K562 (cell line): Measurements from ENCODE around the gene ZNF337. TPM values are rescaled to one million over a fixed set of nuclear protein-coding genes. Genes with fewer than 3 reads are reported as not detected.

Experiments
- ATAC-seq: fragments of 200-7000 bp; cut with Tn5 transposase; 3 replicates; pipeline ENCODE4 v1.9.1; 2020; ENCODE audit warnings: moderate library complexity
- BruUV-seq: library from RNA; stranded (reverse); fragments of 400-500 nt; replicated peaks from 2 replicates; lab custom pipeline; 2021; lab: Mats Ljungman, UMichigan
- CTCF ChIA-PET: fragments of 300-600 bp; formaldehyde crosslinking; extraction: SDS; loops from one replicate; lab custom pipeline; 2021; ENCODE audit warnings: low intra/inter-chr PET ratio; lab: Yijun Ruan, JAX
- POLR2A ChIA-PET: fragments of 300-600, 350-650 bp; sonication (Branson Sonifier 250); formaldehyde crosslinking; extraction: SDS; loops from one replicate; lab custom pipeline; 2021; ENCODE audit warnings: antibody characterized with exemption, inconsistent platforms; lab: Yijun Ruan, JAX
- DNase-seq, 4 experiments: peaks; one replicate each; pipeline versions ENCODE4 v3.0.0 to v3.0.0-alpha.2; 2011 to 2018; ENCODE audit warnings: low spot score in 3 of 4, mixed read lengths in 3 of 4; ENCODE audit errors: extremely low read depth in 1 of 4
- FAIRE-seq: peaks from 2 replicates; lab custom pipeline; 2011; peaks lifted over from hg19 to GRCh38; lab: Jason Lieb, UNC
- H2AFZ ChIP-seq: 2 replicates; pipeline ENCODE4 v1.6.0; 2011; ENCODE audit warnings: low read depth, low read length, control low read depth, inconsistent platforms
- H3K27ac ChIP-seq: fragments of 200-600 bp; 3 replicates; pipeline ENCODE4 v1.8.0; 2011; ENCODE audit warnings: low read depth, mild to moderate bottlenecking, control low read depth, inconsistent platforms, low read length, moderate library complexity, mixed read lengths; ENCODE audit errors: extremely low read depth
- H3K27me3 ChIP-seq, 2 experiments: fragments of 300-600 bp in 1 of 2; 2 replicates in 1 of 2; 3 replicates in 1 of 2; pipeline versions ENCODE4 v1.6.0 to v1.8.0; 2011; ENCODE audit warnings: inconsistent platforms in 2 of 2, low read length in 2 of 2, mild to moderate bottlenecking in 1 of 2, mixed read lengths in 1 of 2, moderate library complexity in 1 of 2; ENCODE audit not compliant: control insufficient read depth in 2 of 2, insufficient read depth in 2 of 2
- H3K36me3 ChIP-seq: fragments of 300-600 bp; 3 replicates; pipeline ENCODE4 v1.8.0; 2011; ENCODE audit warnings: mild to moderate bottlenecking, low read length, inconsistent platforms; ENCODE audit not compliant: control insufficient read depth, insufficient read depth
- H3K4me1 ChIP-seq, 2 experiments: fragments of 200-600 bp in 1 of 2; replicated peaks in 1 of 2; 2 replicates in 1 of 2; 3 replicates in 1 of 2; pipeline versions ENCODE4 v1.5.1 to v1.8.0; 2011; ENCODE audit warnings: inconsistent platforms in 2 of 2, low read length in 2 of 2, mild to moderate bottlenecking in 1 of 2, mixed read lengths in 1 of 2, moderate library complexity in 1 of 2; ENCODE audit not compliant: control insufficient read depth in 2 of 2, insufficient read depth in 2 of 2
- H3K4me2 ChIP-seq: 2 replicates; pipeline ENCODE4 v1.6.1; 2011; ENCODE audit warnings: low read length, control low read depth, inconsistent platforms, mixed read lengths; ENCODE audit not compliant: insufficient read depth
- H3K4me3 ChIP-seq: fragments of 200-600 bp; sonication (generic), shearing (Covaris generic); 2 replicates; pipeline ENCODE4 v1.5.1; 2016; ENCODE audit warnings: control low read depth, inconsistent platforms
- H3K79me2 ChIP-seq: fragments of 200-600 bp; 3 replicates; pipeline ENCODE4 v1.8.0; 2011; ENCODE audit warnings: low read length, inconsistent platforms; ENCODE audit not compliant: control insufficient read depth, insufficient read depth
- H3K9ac ChIP-seq, 2 experiments: 2 replicates each; pipeline versions ENCODE4 v1.6.0 to v1.6.1; 2011; ENCODE audit warnings: low read depth in 2 of 2, low read length in 2 of 2, control low read depth in 1 of 2, inconsistent platforms in 1 of 2, mild to moderate bottlenecking in 1 of 2, mixed read lengths in 1 of 2; ENCODE audit not compliant: insufficient read depth in 1 of 2
- H3K9me1 ChIP-seq: one replicate; pipeline ENCODE4 v1.6.0; 2011; ENCODE audit warnings: inconsistent platforms, mild to moderate bottlenecking, low read length, moderate library complexity; ENCODE audit not compliant: control insufficient read depth, insufficient read depth
- H3K9me3 ChIP-seq: replicated peaks from 2 replicates; pipeline ENCODE4 v1.5.1; 2011; ENCODE audit warnings: low read depth, low read length, inconsistent platforms; ENCODE audit not compliant: control insufficient read depth, insufficient read depth
- H4K20me1 ChIP-seq: replicated peaks from 2 replicates; pipeline ENCODE4 v1.6.1; 2011; ENCODE audit warnings: low read length, inconsistent platforms, mixed read lengths; ENCODE audit not compliant: control insufficient read depth, insufficient read depth
- EGR1 ChIP-seq: fragments of 450-650 bp; conservative IDR thresholded peaks from 2 replicates; pipeline ENCODE4 v1.6.1; 2017; ENCODE audit warnings: mild to moderate bottlenecking
- ELF1 ChIP-seq: fragments of 200-800 bp; sonication (Bioruptor generic); IDR thresholded peaks from 2 replicates; pipeline ENCODE4 v1.6.1; 2016; ENCODE audit warnings: missing genetic modification characterization, missing compliant biosample characterization
- NBN ChIP-seq: fragments of 450-650 bp; IDR thresholded peaks from 2 replicates; pipeline ENCODE4 v1.6.1; 2016; ENCODE audit warnings: low read depth, mild to moderate bottlenecking
- NCOR1 ChIP-seq: fragments of 450-650 bp; IDR thresholded peaks from 2 replicates; pipeline ENCODE4 v1.6.1; 2016; ENCODE audit warnings: mild to moderate bottlenecking, moderate library complexity
- NR2C2 ChIP-seq, 2 experiments: fragments of 200-800 bp in 1 of 2; sonication (Bioruptor generic) in 1 of 2; sonication (generic) in 1 of 2; formaldehyde crosslinking in 1 of 2; IDR thresholded peaks; 2 replicates each; pipeline versions ENCODE4 v1.6.1 to v1.8.0; 2016 to 2022; ENCODE audit warnings: mild to moderate bottlenecking in 1 of 2, missing compliant biosample characterization in 1 of 2, missing genetic modification characterization in 1 of 2, missing genetic modification reagents in 1 of 2
- POLR2H ChIP-seq: IDR thresholded peaks from 2 replicates; pipeline ENCODE4 v1.6.1; 2016; ENCODE audit warnings: missing genetic modification characterization, low read depth, mild to moderate bottlenecking, control low read depth, missing compliant biosample characterization, moderate library complexity
- TRIM28 ChIP-seq: fragments of 450-650 bp; IDR thresholded peaks from 2 replicates; pipeline ENCODE4 v1.6.1; 2017
- ZKSCAN8 ChIP-seq: fragments of 200-800 bp; sonication (Bioruptor generic); IDR thresholded peaks from 2 replicates; pipeline ENCODE4 v1.6.1; 2016; ENCODE audit warnings: missing genetic modification characterization, missing compliant biosample characterization
- ZNF175 ChIP-seq: fragments of 200-800 bp; sonication (Bioruptor generic); IDR thresholded peaks from 2 replicates; pipeline ENCODE4 v1.6.1; 2016; ENCODE audit warnings: low read depth, mild to moderate bottlenecking, missing genetic modification characterization, missing compliant biosample characterization
- ZNF408 ChIP-seq: fragments of 250-450 bp; sonication (Bioruptor Pico); IDR thresholded peaks from 2 replicates; pipeline ENCODE4 v1.4.0; 2020; ENCODE audit warnings: low read depth, mild to moderate bottlenecking, moderate library complexity
- ZNF507 ChIP-seq: conservative IDR thresholded peaks from 2 replicates; pipeline ENCODE4 v1.6.1; 2017; ENCODE audit warnings: missing genetic modification characterization, missing compliant biosample characterization
- ZNF512 ChIP-seq: IDR thresholded peaks from 2 replicates; pipeline ENCODE4 v1.6.1; 2016; ENCODE audit warnings: missing genetic modification characterization, missing compliant biosample characterization
- WGBS: fragments of 100-300 bp; shearing (Covaris generic); methylation state at CpG from one replicate; pipeline ENCODE4 v1.1.6; 2016; ENCODE audit warnings: low coverage, mixed read lengths; ENCODE audit not compliant: insufficient coverage; ENCODE audit errors: missing lambda C conversion rate; 5-methylcytosine and 5-hydroxymethylcytosine counted together
- in situ Hi-C: fragments of 300-500 bp; cut with MboI; formaldehyde crosslinking; loops from 4 replicates; pipeline ENCODE4 v1.15.0; 2018; ENCODE audit warnings: inconsistent platforms, mixed read lengths
- intact Hi-C: fragments of 100-400 bp; cut with micrococcal nuclease; formaldehyde crosslinking; loops from 2 replicates; pipeline ENCODE4 v1.14.2; 2022
- polyA plus RNA-seq, 8 experiments: library from polyadenylated mRNA; depleted of rRNA in 4 of 8; stranded (reverse) in 5 of 8; unstranded in 3 of 8; fragments of >200 nt; fragmentation: Nextera tagmentation in 2 of 8; fragmentation: Illumina TruSeq in 1 of 8; extraction: Ambion mirVana in 2 of 8; extraction: Trizol in 1 of 8; gene quantifications; 2 replicates each; pipeline versions ENCODE4 v1.2.1 to v1.2.3, GENCODE V29; 2011 to 2014; ENCODE audit warnings: inconsistent platforms in 1 of 8, missing spikeins in 1 of 8
- total RNA-seq, 7 experiments: library from RNA; depleted of rRNA in 6 of 7; stranded (reverse); fragments of >200 nt in 6 of 7; fragmentation: Illumina TruSeq in 2 of 7; extraction: Trizol in 2 of 7; gene quantifications; 2 replicates each; pipeline versions ENCODE4 v1.2.1 to v1.2.3, GENCODE V29; 2011 to 2021; ENCODE audit warnings: low replicate concordance in 1 of 7

ZNF337 gene
- total and polyA plus RNA-seq, 9 of the 15 experiments (the other 6 are each of a cell fraction or from before 2014, with no cell fraction given) = 0.25 to 5.6 (median 3.5) TPM

- intact Hi-C loops = loop anchor here (5.0 kb wide), 1 partner anchor 75 kb away; the partner anchor contains the start of gene NANP
- no peak for ATAC-seq
- TF ChIP-seq ZNF175 (peak; percentile 0; the same call in 1 of the 2 replicates), EGR1 (no peak), NR2C2 (CRISPR knock-in tag; IDR thresholded peaks at IDR 0.05) (no peak), NR2C2 (tag; IDR thresholded peaks at IDR 0.05) (peak; percentile 84), ZNF408 (CRISPR knock-in tag) (no peak), ZKSCAN8 (no peak), NCOR1 (no peak), ELF1 (tag) (0 out of 2 replicates have a peak, but pooled peaks have one; percentile 7), ZNF507 (no peak), POLR2H (tag) (0 out of 2 replicates have a peak, but pooled peaks have one; percentile 56), ZNF512 (tag) (peak; percentile 70), NBN (0 out of 2 replicates have a peak, but pooled peaks have one; percentile 39), TRIM28 (no peak)
- peak overlapping the region; percentile 97 for H2AFZ ChIP-seq
- no peaks in the 10 kb centered on the region; the same call in 1 of the 2 replicates for H3K9me3 ChIP-seq
- no peak for FAIRE-seq
- H3K27ac ChIP-seq = no peak overlapping the region; the same call in 2 of the 3 replicates
- peak overlapping the region; percentile 76 for H3K4me3 ChIP-seq
- 0% methylated on average over 3 of the region's 3 CpGs for WGBS
- H3K36me3 ChIP-seq = no peaks in the 10 kb centered on the region
- H4K20me1 ChIP-seq = no peaks in the 10 kb centered on the region
- CTCF ChIA-PET = no interaction called here
- H3K4me1 ChIP-seq = peaks cover 0 to 7% of the 10 kb centered on the region in 2 experiments; a peak in 1 of 5 replicates
- in situ Hi-C loops = no loop called here
- H3K9ac ChIP-seq = peak overlapping the region; percentile 65 to 93; a peak in 3 of 4 replicates
- peak overlapping the region; percentile 81; the same call in 1 of the 2 replicates for H3K4me2 ChIP-seq
- peaks cover 10% of the 10 kb centered on the region for H3K79me2 ChIP-seq
- H3K9me1 ChIP-seq = no peaks in the 10 kb centered on the region
- DNase-seq = no peak
- BruUV-seq = TSS peak; percentile 72
- no peaks in the 10 kb centered on the region for H3K27me3 ChIP-seq
- POLR2A ChIA-PET = interaction anchor here (0.7 kb wide), 1 partner anchor 206 kb away, joined by 3 read pairs; no protein-coding TSS in a partner anchor
These were observed 436 bp upstream of the ZNF337 start for GRCh38 chr20:25697132-25697446.
